Measurements from ENCODE around the gene N4BP2.
"Not testable (repeated sequence)": the region's sequence is repeated elsewhere in the genome, so short reads cannot be mapped to it uniquely, and the experiment has no call there.

N4BP2 gene

DNA sequence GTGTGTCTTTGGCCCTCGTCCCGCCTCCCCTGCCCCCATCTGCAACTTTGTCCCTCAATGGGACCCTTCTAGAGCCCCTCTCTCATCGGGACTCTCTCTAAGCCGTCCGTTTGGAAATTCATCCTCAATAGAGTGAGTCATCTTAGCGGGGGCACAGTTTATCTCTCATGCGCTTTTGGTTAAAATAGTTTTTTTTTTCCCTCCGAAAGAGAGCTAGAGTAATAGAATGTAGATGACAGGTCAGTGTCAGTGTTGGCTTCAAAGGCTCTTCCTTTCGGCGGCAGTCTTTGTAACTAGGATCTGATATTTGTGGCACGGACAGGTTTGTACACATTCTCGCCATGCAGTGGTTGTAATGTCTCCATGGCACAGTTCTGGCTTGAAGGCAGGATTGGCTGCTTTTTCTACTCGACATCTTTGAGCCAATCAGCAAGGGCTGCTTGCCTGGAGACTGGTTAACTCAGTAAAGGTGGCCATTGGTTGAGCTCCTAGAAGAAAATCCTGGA lies 989 bp downstream of the N4BP2 start:
- Histone ChIP-seq H3K4me1 (ENCODE audit: insufficient read depth, low read length) (peaks cover 6% of the 10 kb centered on the region; the same call in 1 of the 2 replicates), H3K9me3 (ENCODE audit: control insufficient read depth, insufficient read depth, low read length) (no peaks in the 10 kb centered on the region), H3K36me3 (ENCODE audit: insufficient read depth, low read length) (peaks cover 3% of the 10 kb centered on the region; the same call in 1 of the 2 replicates), H3K9ac (ENCODE audit: low read depth, low read length) (peak overlapping the region; percentile 100)

DNA sequence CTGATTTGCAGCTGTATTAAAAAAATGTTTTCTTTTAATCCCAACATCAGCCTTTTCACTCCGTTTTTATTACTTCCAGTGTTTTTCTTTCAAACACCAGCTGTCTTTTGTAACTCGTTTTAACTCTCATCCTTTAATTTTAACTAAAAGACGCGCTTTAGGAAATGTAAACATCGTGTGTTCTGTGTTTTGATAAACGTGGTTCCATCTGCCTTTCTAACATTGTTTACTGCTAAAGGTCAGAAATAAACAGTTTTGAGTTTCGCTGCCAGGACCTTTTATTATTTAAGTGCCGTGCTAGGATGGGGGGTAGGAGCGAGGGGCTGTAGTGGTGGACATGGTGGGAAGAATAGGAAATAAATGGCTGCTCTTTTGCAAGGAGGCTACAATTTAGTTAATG lies 1.5 kb downstream of the N4BP2 start:
- H3K4me1 ChIP-seq (ENCODE audit: insufficient read depth, low read length), result peaks cover 6% of the 10 kb centered on the region; the same call in 1 of the 2 replicates
- H3K9me3 ChIP-seq (ENCODE audit: control insufficient read depth, insufficient read depth, low read length), result no peaks in the 10 kb centered on the region
- H3K36me3 ChIP-seq (ENCODE audit: insufficient read depth, low read length), result peaks cover 4% of the 10 kb centered on the region; the same call in 1 of the 2 replicates
- peak overlapping the region; percentile 100 for H3K9ac ChIP-seq (ENCODE audit: low read depth, low read length)

DNA sequence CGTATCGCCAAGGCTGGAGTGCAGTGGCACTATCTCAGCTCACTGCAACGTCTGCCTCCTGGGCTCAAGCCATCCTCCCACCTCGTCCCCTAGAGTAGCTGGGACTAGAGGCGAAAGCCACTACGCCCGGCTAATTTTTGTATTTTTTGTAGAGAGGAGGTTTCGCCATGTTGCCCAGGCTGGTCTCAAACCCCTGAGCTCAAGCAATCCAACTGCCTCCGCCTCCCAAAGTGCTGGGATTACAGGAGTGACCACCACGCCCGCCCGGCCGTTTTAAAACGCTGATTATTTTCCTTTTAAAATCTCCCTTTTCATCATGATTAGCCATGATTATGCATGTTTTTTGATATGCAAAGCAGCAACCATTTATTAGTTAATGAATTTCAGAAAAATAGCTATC lies 2.2 kb downstream of the N4BP2 start:
- Histone ChIP-seq H3K9me3 (ENCODE audit: control insufficient read depth, insufficient read depth, low read length) (no peaks in the 10 kb centered on the region), H3K36me3 (ENCODE audit: insufficient read depth, low read length) (peaks cover 4% of the 10 kb centered on the region; the same call in 1 of the 2 replicates), H3K4me1 (ENCODE audit: insufficient read depth, low read length) (peaks cover 6% of the 10 kb centered on the region; the same call in 1 of the 2 replicates), H3K9ac (ENCODE audit: low read depth, low read length) (peak overlapping the region; percentile 100; the same call in 1 of the 2 replicates)

DNA sequence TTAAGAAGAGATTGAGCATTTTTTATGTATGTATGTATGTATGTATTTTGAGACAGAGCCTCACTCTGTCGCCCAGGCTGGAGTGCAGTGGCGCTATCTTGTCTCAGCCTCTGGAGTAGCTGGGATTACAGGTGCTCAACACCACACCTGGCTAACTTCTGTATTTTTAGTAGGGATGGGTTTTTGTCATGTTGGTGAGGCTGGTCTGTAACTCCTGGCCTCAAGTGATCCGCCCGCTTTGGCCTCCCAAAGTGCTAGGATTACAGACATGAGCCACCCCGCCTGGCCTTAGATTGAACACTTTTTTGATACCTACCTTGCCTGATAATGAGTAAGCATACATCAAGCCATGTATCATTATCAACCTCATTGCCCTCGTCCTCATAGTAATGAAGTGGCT lies 2.7 kb downstream of the N4BP2 start:
- peaks cover 6% of the 10 kb centered on the region; the same call in 1 of the 2 replicates for H3K4me1 ChIP-seq (ENCODE audit: insufficient read depth, low read length)
- H3K9ac ChIP-seq (ENCODE audit: low read depth, low read length), result no peak overlapping the region
- peaks cover 4% of the 10 kb centered on the region; the same call in 1 of the 2 replicates for H3K36me3 ChIP-seq (ENCODE audit: insufficient read depth, low read length)
- no peaks in the 10 kb centered on the region for H3K9me3 ChIP-seq (ENCODE audit: control insufficient read depth, insufficient read depth, low read length)

DNA sequence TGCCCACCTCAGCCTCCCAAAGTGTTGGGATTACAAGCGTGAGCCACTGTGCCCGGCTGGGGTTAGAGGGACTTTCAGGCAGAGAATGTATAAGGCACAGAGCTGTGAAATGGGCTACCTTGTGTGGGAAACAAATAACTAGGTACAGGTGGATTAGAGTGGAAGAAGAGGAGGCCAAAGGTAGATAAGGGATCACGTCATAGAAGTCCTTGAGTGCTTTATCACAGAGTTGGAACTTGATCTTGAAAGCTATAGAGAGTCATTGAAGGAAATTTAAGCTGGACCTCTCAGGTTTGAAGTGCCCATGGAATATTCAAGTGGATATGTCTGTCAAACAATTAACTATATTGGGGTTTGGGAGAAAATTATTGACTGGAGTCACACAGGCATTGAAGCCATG lies 8.4 kb downstream of the N4BP2 start:
- no peaks in the 10 kb centered on the region for H3K4me1 ChIP-seq (ENCODE audit: insufficient read depth, low read length)
- H3K36me3 ChIP-seq (ENCODE audit: insufficient read depth, low read length), result peaks cover 4% of the 10 kb centered on the region; the same call in 1 of the 2 replicates
- no peaks in the 10 kb centered on the region for H3K9me3 ChIP-seq (ENCODE audit: control insufficient read depth, insufficient read depth, low read length)
- no peak overlapping the region for H3K9ac ChIP-seq (ENCODE audit: low read depth, low read length)

DNA sequence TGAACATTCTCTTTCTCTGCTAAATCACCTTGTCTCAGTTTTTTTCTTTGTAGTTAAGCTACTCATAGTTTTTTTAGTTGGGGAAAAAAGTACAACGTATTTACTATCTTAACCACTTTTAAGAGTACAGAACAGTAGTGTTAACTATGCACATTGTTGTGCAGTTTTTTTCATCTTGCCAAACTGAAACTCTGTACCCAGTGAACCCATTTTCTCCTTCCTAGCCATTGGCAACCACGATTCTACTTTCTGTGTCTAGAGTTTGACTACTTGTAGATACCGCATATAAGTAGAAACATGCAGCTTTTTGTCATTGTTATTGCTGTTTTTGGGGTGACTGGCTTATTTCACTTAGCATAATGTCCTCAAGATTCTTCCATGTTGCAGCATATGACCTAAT lies 10.0 kb downstream of the N4BP2 start:
- peaks cover 4% of the 10 kb centered on the region; the same call in 1 of the 2 replicates for H3K36me3 ChIP-seq (ENCODE audit: insufficient read depth, low read length)
- no peak overlapping the region for H3K9ac ChIP-seq (ENCODE audit: low read depth, low read length)
- no peaks in the 10 kb centered on the region for H3K4me1 ChIP-seq (ENCODE audit: insufficient read depth, low read length)
- H3K9me3 ChIP-seq (ENCODE audit: control insufficient read depth, insufficient read depth, low read length), result no peaks in the 10 kb centered on the region

DNA sequence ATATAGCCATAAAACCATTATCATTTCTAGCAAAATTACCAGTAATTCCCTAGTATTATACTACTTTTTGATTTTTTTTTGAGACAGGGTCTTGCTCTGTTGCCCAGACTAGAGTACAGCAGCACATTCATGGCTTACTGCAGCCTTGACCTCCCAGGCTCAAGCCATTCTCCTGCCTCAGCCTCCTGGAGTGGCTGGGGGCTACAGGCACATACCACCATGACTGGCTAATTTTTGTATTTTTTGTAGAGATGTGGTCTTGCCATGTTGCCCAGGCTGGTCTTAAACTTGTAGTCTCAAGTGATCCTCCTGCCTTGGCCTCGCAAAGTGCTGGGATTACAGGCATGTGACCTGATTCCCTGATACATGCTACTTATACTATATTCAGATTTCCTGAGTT lies 13.7 kb downstream of the N4BP2 start:
- Histone ChIP-seq H3K36me3 (ENCODE audit: insufficient read depth, low read length) (no peaks in the 10 kb centered on the region; the same call in 1 of the 2 replicates), H3K9me3 (ENCODE audit: control insufficient read depth, insufficient read depth, low read length) (no peaks in the 10 kb centered on the region)

DNA sequence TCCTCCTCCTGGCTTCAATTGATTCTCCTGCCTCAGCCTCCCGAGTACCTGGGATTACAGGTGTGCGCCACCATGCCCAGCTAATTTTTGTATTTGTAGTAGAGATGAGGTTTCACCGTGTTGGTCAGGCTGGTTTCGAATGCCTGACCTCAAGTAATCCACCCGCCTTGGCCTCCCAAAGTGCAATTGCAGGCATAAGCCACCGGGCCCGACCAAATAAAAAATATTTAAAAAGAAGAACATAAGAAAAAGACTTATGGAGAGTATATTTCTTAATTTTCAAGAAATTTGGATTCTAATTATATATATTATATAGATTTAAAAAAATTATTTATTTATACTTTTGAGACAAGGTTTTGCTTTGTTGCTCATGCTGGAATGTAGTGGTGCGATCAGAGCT lies 29.8 kb downstream of the N4BP2 start:
- no peaks in the 10 kb centered on the region for H3K36me3 ChIP-seq (ENCODE audit: insufficient read depth, low read length)
- no peaks in the 10 kb centered on the region for H3K9me3 ChIP-seq (ENCODE audit: control insufficient read depth, insufficient read depth, low read length)
- no peak overlapping the region for H3K9ac ChIP-seq (ENCODE audit: low read depth, low read length)
- no peaks in the 10 kb centered on the region for H3K4me1 ChIP-seq (ENCODE audit: insufficient read depth, low read length)

More for the DNA sequence above, 13.7 kb downstream of the N4BP2 start:
- no peak overlapping the region for H3K9ac ChIP-seq (ENCODE audit: low read depth, low read length)
- H3K4me1 ChIP-seq (ENCODE audit: insufficient read depth, low read length), result no peaks in the 10 kb centered on the region

DNA sequence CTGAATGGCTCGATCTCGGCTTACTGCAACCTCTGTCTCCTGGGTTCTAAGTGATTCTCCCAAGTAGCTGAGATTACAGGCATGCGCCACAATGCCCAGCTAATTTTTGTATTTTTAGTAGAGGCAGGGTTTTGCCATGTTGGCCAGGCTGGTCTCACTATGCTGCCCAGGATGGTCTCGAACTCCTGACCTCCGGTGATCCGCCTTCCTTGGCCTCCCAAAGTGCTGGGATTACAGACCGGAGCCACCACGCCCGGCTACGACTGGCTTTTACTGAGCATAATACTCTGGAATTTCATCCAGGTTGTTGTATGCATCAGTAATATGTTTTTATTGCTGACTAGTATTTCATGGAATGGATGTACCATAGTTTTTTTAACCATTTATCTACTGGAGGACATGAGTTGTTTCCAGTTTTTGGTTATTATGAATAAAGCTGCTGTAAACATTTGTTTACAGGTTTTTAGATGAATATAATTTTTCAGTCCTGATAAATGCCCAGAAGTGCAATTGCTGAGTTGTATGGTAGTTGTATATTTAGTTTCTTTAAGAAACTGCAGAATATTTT lies 31.2 kb downstream of the N4BP2 start:
- Histone ChIP-seq H3K4me1 (ENCODE audit: insufficient read depth, low read length) (no peaks in the 10 kb centered on the region), H3K36me3 (ENCODE audit: insufficient read depth, low read length) (no peaks in the 10 kb centered on the region), H3K9ac (ENCODE audit: low read depth, low read length) (no peak overlapping the region), H3K9me3 (ENCODE audit: control insufficient read depth, insufficient read depth, low read length) (no peaks in the 10 kb centered on the region)

DNA sequence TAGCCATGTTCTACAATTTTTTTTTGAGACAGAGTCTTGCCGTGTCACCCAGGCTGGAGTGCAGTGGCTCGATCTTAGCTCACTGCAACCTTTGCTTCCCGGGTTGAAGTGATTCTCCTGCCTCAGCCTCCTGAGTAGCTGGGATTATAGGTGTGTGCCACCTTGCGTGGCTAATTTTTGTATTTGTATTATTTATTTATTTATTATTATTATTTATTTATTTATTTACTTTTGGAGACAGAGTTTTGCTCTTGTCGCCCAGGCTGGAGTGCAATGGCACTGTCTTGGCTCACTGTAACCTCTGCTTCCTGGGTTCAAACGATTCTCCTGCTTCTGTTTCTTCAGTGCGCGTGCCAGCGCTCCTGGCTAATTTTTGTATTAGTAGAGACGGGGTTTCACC lies 36.8 kb downstream of the N4BP2 start:
- not testable (repeated sequence) for H3K9ac ChIP-seq (ENCODE audit: low read depth, low read length); H3K36me3 ChIP-seq (ENCODE audit: insufficient read depth, low read length); H3K9me3 ChIP-seq (ENCODE audit: control insufficient read depth, insufficient read depth, low read length); H3K4me1 ChIP-seq (ENCODE audit: insufficient read depth, low read length)

DNA sequence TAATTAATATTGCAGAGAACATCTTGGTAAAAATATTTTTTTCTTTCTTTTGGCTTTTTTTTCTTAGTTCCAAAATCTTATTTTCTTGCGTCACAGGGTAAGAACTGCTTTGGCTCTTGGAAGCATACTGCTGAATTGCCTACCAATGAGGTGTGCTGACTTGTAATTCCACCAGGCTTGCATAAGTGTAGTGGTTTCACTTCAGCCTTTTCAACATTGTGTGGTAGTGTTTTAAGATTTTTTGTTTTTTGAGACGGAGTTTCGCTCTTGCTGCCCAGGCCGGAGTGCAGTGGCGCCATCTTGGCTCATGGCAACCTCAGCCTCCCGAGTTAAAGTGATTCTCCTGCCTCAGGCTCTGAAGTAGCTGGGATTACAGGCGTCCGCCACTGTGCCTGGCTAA lies 42.4 kb downstream of the N4BP2 start:
- Histone ChIP-seq H3K4me1 (ENCODE audit: insufficient read depth, low read length) (no peaks in the 10 kb centered on the region), H3K9ac (ENCODE audit: low read depth, low read length) (no peak overlapping the region), H3K9me3 (ENCODE audit: control insufficient read depth, insufficient read depth, low read length) (no peaks in the 10 kb centered on the region), H3K36me3 (ENCODE audit: insufficient read depth, low read length) (peaks cover 2% of the 10 kb centered on the region; the same call in 1 of the 2 replicates)

DNA sequence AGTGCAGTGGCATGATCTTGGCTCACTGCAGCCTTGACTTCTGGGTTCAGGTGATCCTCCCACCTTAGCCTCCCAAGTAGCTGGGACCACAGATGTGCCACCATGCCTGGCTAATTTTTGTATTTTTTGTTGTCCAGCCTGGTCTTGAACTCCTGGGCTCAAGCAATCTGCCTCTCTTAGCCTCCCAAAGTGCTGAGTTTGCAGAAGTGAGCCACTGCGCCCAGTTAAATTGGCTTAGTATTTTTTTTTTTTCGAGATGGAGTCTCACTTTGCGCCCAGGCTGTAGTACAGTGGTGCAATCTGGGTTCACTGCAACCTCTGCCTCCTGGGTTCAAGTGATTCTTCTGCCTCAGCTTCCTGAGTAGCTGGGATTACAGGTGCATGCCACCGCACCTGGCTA lies 50.5 kb downstream of the N4BP2 start:
- H3K36me3 ChIP-seq (ENCODE audit: insufficient read depth, low read length); H3K4me1 ChIP-seq (ENCODE audit: insufficient read depth, low read length); H3K9me3 ChIP-seq (ENCODE audit: control insufficient read depth, insufficient read depth, low read length); H3K9ac ChIP-seq (ENCODE audit: low read depth, low read length): not testable (repeated sequence)

DNA sequence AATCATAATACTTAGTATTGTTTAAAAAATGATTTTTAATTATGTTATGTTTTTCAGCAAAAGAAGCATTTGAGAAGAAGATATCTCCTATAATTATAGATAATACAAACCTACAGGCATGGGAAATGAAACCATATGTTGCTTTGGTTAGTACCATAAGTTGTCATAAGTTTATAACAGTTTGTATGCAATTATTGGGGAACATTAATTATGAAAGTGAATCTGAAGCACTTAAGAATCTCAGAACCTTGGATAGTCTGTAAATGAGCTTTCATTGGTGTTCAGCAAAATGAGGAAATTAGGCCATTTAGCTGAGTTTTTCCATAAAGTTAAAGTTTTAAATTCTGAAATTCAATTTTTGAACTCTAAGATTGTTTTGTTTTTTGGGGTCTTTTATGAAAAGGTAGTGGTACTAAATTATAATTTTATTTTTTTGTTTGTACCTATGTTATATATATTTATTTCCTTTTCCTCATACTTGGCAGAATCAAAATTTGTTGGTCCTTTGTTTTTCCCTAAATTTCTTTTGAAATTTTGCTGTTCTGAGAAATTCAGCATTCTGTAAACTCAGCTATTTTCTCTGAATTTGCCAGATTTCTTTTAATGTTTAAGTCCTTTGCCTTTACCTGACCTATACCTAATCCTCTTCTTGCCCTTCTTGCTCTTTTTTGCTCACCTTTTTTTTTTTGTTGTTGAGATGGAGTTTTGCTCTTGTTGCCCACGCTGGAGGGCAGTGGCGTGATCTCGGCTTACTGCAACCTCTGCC lies 55.6 kb downstream of the N4BP2 start:
- Histone ChIP-seq H3K36me3 (ENCODE audit: insufficient read depth, low read length) (no peaks in the 10 kb centered on the region), H3K9me3 (ENCODE audit: control insufficient read depth, insufficient read depth, low read length) (no peaks in the 10 kb centered on the region), H3K4me1 (ENCODE audit: insufficient read depth, low read length) (no peaks in the 10 kb centered on the region), H3K9ac (ENCODE audit: low read depth, low read length) (no peak overlapping the region)

DNA sequence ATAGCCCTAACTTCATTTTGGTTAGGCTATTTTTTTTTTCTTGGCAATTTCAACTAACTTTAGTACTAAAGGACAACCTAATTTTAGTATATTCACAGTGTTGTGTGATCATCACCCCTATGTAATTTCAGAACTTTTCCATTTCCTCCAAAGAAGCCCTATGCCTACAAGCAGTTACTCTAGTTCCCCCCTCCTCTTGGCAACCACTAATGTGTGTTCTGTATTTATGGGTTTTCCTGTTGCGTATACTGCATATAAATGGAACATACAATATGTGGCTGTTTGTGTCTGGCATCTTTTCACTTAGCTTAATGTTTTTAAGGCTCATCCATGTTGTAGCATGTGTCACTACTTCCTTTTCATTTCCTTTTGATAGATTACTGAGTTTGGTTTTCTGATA lies 57.6 kb downstream of the N4BP2 start:
- H3K4me1 ChIP-seq (ENCODE audit: insufficient read depth, low read length), result peaks cover 8% of the 10 kb centered on the region; the same call in 1 of the 2 replicates
- no peaks in the 10 kb centered on the region for H3K9me3 ChIP-seq (ENCODE audit: control insufficient read depth, insufficient read depth, low read length)
- no peaks in the 10 kb centered on the region for H3K36me3 ChIP-seq (ENCODE audit: insufficient read depth, low read length)
- H3K9ac ChIP-seq (ENCODE audit: low read depth, low read length), result no peak overlapping the region

DNA sequence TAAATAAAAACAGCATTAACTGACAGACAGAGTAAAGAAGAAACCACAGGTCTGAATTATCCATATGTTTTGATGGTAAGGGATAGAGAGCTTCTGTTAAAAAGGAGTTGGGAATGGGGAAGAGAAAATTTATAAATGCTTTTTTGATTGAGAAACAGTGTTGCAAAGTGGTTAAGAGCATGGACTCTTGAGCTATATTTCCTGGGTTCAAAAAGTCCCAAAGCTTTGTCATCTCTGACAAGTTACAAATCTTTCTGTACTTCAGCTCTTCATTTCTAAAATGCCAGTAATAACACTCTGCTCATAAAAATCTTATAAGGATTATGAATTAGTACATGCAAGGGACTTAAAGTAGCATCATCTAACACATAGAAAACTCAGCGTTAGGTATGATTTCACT lies 62.2 kb downstream of the N4BP2 start:
- peaks cover 21% of the 10 kb centered on the region for H3K4me1 ChIP-seq (ENCODE audit: insufficient read depth, low read length)
- no peak overlapping the region for H3K9ac ChIP-seq (ENCODE audit: low read depth, low read length)
- H3K9me3 ChIP-seq (ENCODE audit: control insufficient read depth, insufficient read depth, low read length), result no peaks in the 10 kb centered on the region
- H3K36me3 ChIP-seq (ENCODE audit: insufficient read depth, low read length), result 0 out of 2 replicates have a peak, but pooled peaks cover 2% of the 10 kb centered on the region
